NT2/D1 (cell line): ENCODE measurements around the gene APLNR.

Experiments
- SUZ12 ChIP-seq: IDR thresholded peaks from 2 replicates; pipeline ENCODE4 v1.6.1; 2011; ENCODE audit not compliant: insufficient read length, insufficient read depth; ENCODE audit errors: extremely low read depth
- ZNF274 ChIP-seq: IDR thresholded peaks from 2 replicates; pipeline ENCODE4 v1.6.1; 2011; ENCODE audit warnings: mild to moderate bottlenecking, low read depth, low read length

DNA sequence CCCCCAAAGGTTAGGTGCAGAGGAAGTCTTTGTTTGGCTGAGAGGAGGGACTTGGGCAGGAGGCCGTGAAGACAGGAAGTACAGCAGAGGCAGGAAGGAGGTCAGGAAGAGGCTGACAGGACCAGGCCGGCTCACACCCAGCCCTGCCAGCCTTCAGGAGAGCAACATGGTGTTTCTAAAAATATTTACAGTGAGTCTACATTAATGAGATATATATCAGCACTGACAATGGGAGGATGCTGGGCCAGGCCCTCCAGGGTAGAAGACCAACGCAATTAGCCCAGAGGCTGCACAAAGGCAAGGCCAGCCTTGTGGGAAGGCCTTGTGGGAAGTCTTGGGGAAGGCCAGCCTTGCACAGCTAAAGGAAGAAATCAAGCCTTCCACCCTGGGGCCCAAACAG, 7.9 kb upstream of the APLNR start:
- TF ChIP-seq SUZ12 (no peak), ZNF274 (no peak)
